ENCODE data around the gene SEMG1. TPM values are rescaled to one million over a fixed set of nuclear protein-coding genes. Genes with fewer than 3 reads are reported as not detected.
A peak's percentile ranks its signal among the peaks of the same experiment; 100 is the strongest.

Gene SEMG1
- total RNA-seq, 1 donor from 2014 or later: not detected

GRCh38 chr20:45238139-45238538, 31.3 kb downstream of the SEMG1 start:
- TF ChIP-seq CTCF (IDR thresholded peaks at IDR 0.05; ENCODE audit: insufficient read depth, low read length, severe bottlenecking): no peak

GRCh38 chr20:45246109-45246508, 39.3 kb downstream of the SEMG1 start:
- H3K27me3 ChIP-seq (ENCODE audit: control insufficient read depth, insufficient read depth, low read length): no peaks in the 10 kb centered on the region
- no peak for TF ChIP-seq CTCF (IDR thresholded peaks at IDR 0.05; ENCODE audit: insufficient read depth, low read length, severe bottlenecking)
- no peak for FAIRE-seq

More at GRCh38 chr20:45238139-45238538, 31.3 kb downstream of the SEMG1 start:
- FAIRE-seq: no peak
- Histone ChIP-seq H3K4me3 (ENCODE audit: low read depth, low read length) (no peak overlapping the region), H3K27me3 (ENCODE audit: control insufficient read depth, insufficient read depth, low read length) (peaks cover 5% of the 10 kb centered on the region), H3K36me3 (ENCODE audit: control insufficient read depth, insufficient read depth, low read length) (no peaks in the 10 kb centered on the region)
- DNase-seq (ENCODE audit: low read depth): no peak

GRCh38 chr20:45247865-45248264, 41.0 kb downstream of the SEMG1 start:
- Histone ChIP-seq H3K36me3 (ENCODE audit: control insufficient read depth, insufficient read depth, low read length) (peaks cover 3% of the 10 kb centered on the region), H3K27me3 (ENCODE audit: control insufficient read depth, insufficient read depth, low read length) (no peaks in the 10 kb centered on the region), H3K4me3 (ENCODE audit: low read depth, low read length) (no peak overlapping the region)
- no peak for TF ChIP-seq CTCF (IDR thresholded peaks at IDR 0.05; ENCODE audit: insufficient read depth, low read length, severe bottlenecking)
- DNase-seq (ENCODE audit: low read depth) (no peak), FAIRE-seq (no peak)

More at GRCh38 chr20:45246109-45246508, 39.3 kb downstream of the SEMG1 start:
- H3K36me3 ChIP-seq (ENCODE audit: control insufficient read depth, insufficient read depth, low read length): no peaks in the 10 kb centered on the region
- DNase-seq (ENCODE audit: low read depth): no peak
- no peak overlapping the region for H3K4me3 ChIP-seq (ENCODE audit: low read depth, low read length)

- no peak overlapping the region for H3K4me3 ChIP-seq (ENCODE audit: low read depth, low read length)
Observed at GRCh38 chr20:45248609-45249008, 41.8 kb downstream of the SEMG1 start.

GRCh38 chr20:45251884-45252560, 45.2 kb downstream of the SEMG1 start:
- Histone ChIP-seq H3K27me3 (ENCODE audit: control insufficient read depth, insufficient read depth, low read length) (peaks cover 2% of the 10 kb centered on the region), H3K4me3 (ENCODE audit: low read depth, low read length) (no peak overlapping the region), H3K36me3 (ENCODE audit: control insufficient read depth, insufficient read depth, low read length) (peaks cover 5% of the 10 kb centered on the region)
- FAIRE-seq (peak; percentile 13), DNase-seq (ENCODE audit: low read depth) (no peak)
- no peak for TF ChIP-seq CTCF (IDR thresholded peaks at IDR 0.05; ENCODE audit: insufficient read depth, low read length, severe bottlenecking)

More at GRCh38 chr20:45248609-45249008, 41.8 kb downstream of the SEMG1 start:
- Histone ChIP-seq H3K27me3 (ENCODE audit: control insufficient read depth, insufficient read depth, low read length) (peaks cover 2% of the 10 kb centered on the region), H3K36me3 (ENCODE audit: control insufficient read depth, insufficient read depth, low read length) (peaks cover 5% of the 10 kb centered on the region)
- DNase-seq (ENCODE audit: low read depth) (no peak), FAIRE-seq (no peak)
- TF ChIP-seq CTCF (IDR thresholded peaks at IDR 0.05; ENCODE audit: insufficient read depth, low read length, severe bottlenecking): no peak

- Histone ChIP-seq H3K27me3 (ENCODE audit: control insufficient read depth, insufficient read depth, low read length) (peaks cover 2% of the 10 kb centered on the region), H3K4me3 (ENCODE audit: low read depth, low read length) (peak overlapping the region; percentile 42), H3K36me3 (ENCODE audit: control insufficient read depth, insufficient read depth, low read length) (peaks cover 5% of the 10 kb centered on the region)
- peak; percentile 57 for DNase-seq (ENCODE audit: low read depth)
- TF ChIP-seq CTCF (IDR thresholded peaks at IDR 0.05; ENCODE audit: insufficient read depth, low read length, severe bottlenecking): no peak
- peak; percentile 81 for FAIRE-seq
Observed at GRCh38 chr20:45253261-45253660, 46.4 kb downstream of the SEMG1 start.
